GM23338 (cell line): Measurements from ENCODE around the gene MLXIPL. TPM values are rescaled to one million over a fixed set of nuclear protein-coding genes. Genes with fewer than 3 reads are reported as not detected.
A peak's percentile ranks its signal among the peaks of the same experiment; 100 is the strongest.

ENCODE experiments used
- ATAC-seq: fragments of 200-7000 bp; cut with Tn5 transposase; 3 replicates; pipeline ENCODE4 v1.9.1; 2020
- DNase-seq: peaks from one replicate; pipeline ENCODE4 v3.0.0-alpha.2; 2015; ENCODE audit warnings: low spot score
- H2AFZ ChIP-seq: fragments of 200-600 bp; sonication (generic); 2 replicates; pipeline ENCODE4 v1.8.0; 2016; ENCODE audit warnings: antibody characterized with exemption, mild to moderate bottlenecking, moderate library complexity
- H3F3A ChIP-seq: fragments of 200-600 bp; sonication (generic); replicated peaks from 2 replicates; pipeline ENCODE4 v1.8.0; 2017; ENCODE audit warnings: antibody characterized with exemption, mixed run types, low read depth
- H3K27ac ChIP-seq: fragments of 200-600 bp; sonication (generic); 2 replicates; pipeline ENCODE4 v1.6.1; 2016; ENCODE audit warnings: low read depth
- H3K27me3 ChIP-seq: fragments of 200-600 bp; sonication (generic); 2 replicates; pipeline ENCODE4 v1.8.0; 2016; ENCODE audit warnings: mild to moderate bottlenecking, mixed run types, moderate library complexity; ENCODE audit not compliant: insufficient read depth
- H3K36me3 ChIP-seq: fragments of 200-600 bp; sonication (generic); 2 replicates; pipeline ENCODE4 v1.8.0; 2016; ENCODE audit warnings: mild to moderate bottlenecking; ENCODE audit not compliant: insufficient read depth
- H3K4me1 ChIP-seq: fragments of 200-600 bp; sonication (generic); 2 replicates; pipeline ENCODE4 v1.8.0; 2016; ENCODE audit warnings: mild to moderate bottlenecking, moderate library complexity; ENCODE audit not compliant: insufficient read depth
- H3K4me2 ChIP-seq: fragments of 200-600 bp; sonication (generic); 2 replicates; pipeline ENCODE4 v1.7.1; 2017; ENCODE audit warnings: mixed run types
- H3K4me3 ChIP-seq: fragments of 200-600 bp; sonication (generic); 2 replicates; pipeline ENCODE4 v1.6.1; 2016; ENCODE audit warnings: mixed run types
- H3K79me2 ChIP-seq: fragments of 200-600 bp; sonication (generic); replicated peaks from 2 replicates; pipeline ENCODE4 v1.8.0; 2017; ENCODE audit warnings: mild to moderate bottlenecking; ENCODE audit not compliant: insufficient read depth
- H3K9me2 ChIP-seq: fragments of 200-600 bp; sonication (generic); 2 replicates; pipeline ENCODE4 v1.8.0; 2017; ENCODE audit not compliant: insufficient read depth
- H4K20me1 ChIP-seq: fragments of 200-600 bp; sonication (generic); replicated peaks from 2 replicates; pipeline ENCODE4 v1.8.0; 2017; ENCODE audit warnings: mild to moderate bottlenecking; ENCODE audit not compliant: insufficient read depth
- H3K27ac Mint-ChIP-seq: 2 replicates; pipeline ENCODE4 v1.8.0; 2020; ENCODE audit warnings: inconsistent platforms, mild to moderate bottlenecking, moderate library complexity, mixed read lengths
- H3K27me3 Mint-ChIP-seq: 3 replicates; pipeline ENCODE4 v1.8.0; 2022; ENCODE audit warnings: low read depth, mild to moderate bottlenecking, moderate library complexity, mixed read lengths, inconsistent platforms; ENCODE audit not compliant: insufficient read depth, poor library complexity
- H3K36me3 Mint-ChIP-seq: 3 replicates; pipeline ENCODE4 v1.8.0; 2021; ENCODE audit warnings: low read depth, mild to moderate bottlenecking, inconsistent platforms, moderate library complexity, mixed read lengths
- H3K4me1 Mint-ChIP-seq: 3 replicates; pipeline ENCODE4 v1.8.0; 2020; ENCODE audit warnings: mild to moderate bottlenecking, inconsistent platforms, mixed read lengths
- H3K4me3 Mint-ChIP-seq: 3 replicates; pipeline ENCODE4 v1.8.0; 2021; ENCODE audit warnings: moderate library complexity, mild to moderate bottlenecking, inconsistent platforms, mixed read lengths
- H3K9me3 Mint-ChIP-seq: 3 replicates; pipeline ENCODE4 v1.8.0; 2020; ENCODE audit warnings: moderate library complexity, mild to moderate bottlenecking, inconsistent platforms, mixed read lengths
- CREB1 ChIP-seq: fragments of 250-450 bp; sonication (Bioruptor Pico); IDR thresholded peaks from 2 replicates; pipeline ENCODE4 v1.5.0; 2020; ENCODE audit warnings: low read depth, mild to moderate bottlenecking, moderate library complexity
- CTCF ChIP-seq, 2 experiments: fragments of 200-600 bp in 1 of 2; sonication (generic) in 1 of 2; conservative IDR thresholded peaks; 2 replicates each; pipeline versions ENCODE4 v1.5.1 to v1.6.1; 2016 to 2017; ENCODE audit warnings: antibody characterized with exemption in 2 of 2, low read depth in 2 of 2, mild to moderate bottlenecking in 2 of 2, moderate library complexity in 1 of 2
- ETS1 ChIP-seq: IDR thresholded peaks from 2 replicates; pipeline ENCODE4 v1.6.1; 2016; ENCODE audit warnings: antibody characterized with exemption
- EZH2 ChIP-seq: fragments of 200-600 bp; sonication (generic); IDR thresholded peaks from one replicate; pipeline ENCODE4 v1.8.0; 2017; ENCODE audit warnings: antibody characterized with exemption, mild to moderate bottlenecking, low read depth; ENCODE audit not compliant: unreplicated experiment
- EZH2phosphoT487 ChIP-seq: fragments of 200-600 bp; sonication (generic); IDR thresholded peaks from one replicate; pipeline ENCODE4 v1.8.1; 2018; ENCODE audit warnings: antibody characterized with exemption; ENCODE audit not compliant: unreplicated experiment
- JUNB ChIP-seq: IDR thresholded peaks from one replicate; pipeline ENCODE4 v1.6.1; 2016; ENCODE audit warnings: antibody characterized with exemption; ENCODE audit not compliant: unreplicated experiment
- NANOG ChIP-seq: IDR thresholded peaks from 2 replicates; pipeline ENCODE4 v1.6.1; 2016; ENCODE audit warnings: antibody characterized with exemption, borderline replicate concordance
- POLR2AphosphoS5 ChIP-seq: IDR thresholded peaks from 2 replicates; pipeline ENCODE4 v1.6.1; 2016; ENCODE audit warnings: antibody characterized with exemption, low read depth
- REST ChIP-seq: IDR thresholded peaks from one replicate; pipeline ENCODE4 v1.6.1; 2018; ENCODE audit warnings: antibody characterized with exemption; ENCODE audit not compliant: unreplicated experiment
- STAT1 ChIP-seq: IDR thresholded peaks from one replicate; pipeline ENCODE4 v1.6.1; 2016; ENCODE audit warnings: antibody characterized with exemption; ENCODE audit not compliant: unreplicated experiment
- ZNF114 ChIP-seq: fragments of 250-450 bp; sonication (Bioruptor Pico); IDR thresholded peaks from 2 replicates; pipeline ENCODE4 v1.5.0; 2020; ENCODE audit warnings: mild to moderate bottlenecking, moderate library complexity
- ZNF331 ChIP-seq: fragments of 250-450 bp; sonication (Bioruptor Pico); IDR thresholded peaks from 2 replicates; pipeline ENCODE4 v1.5.0; 2020; ENCODE audit warnings: low read depth, mild to moderate bottlenecking, moderate library complexity
- ZNF462 ChIP-seq: fragments of 250-450 bp; sonication (Bioruptor Pico); IDR thresholded peaks from 2 replicates; pipeline ENCODE4 v1.5.0; 2020; ENCODE audit warnings: mild to moderate bottlenecking, moderate library complexity
- polyA plus RNA-seq: library from polyadenylated mRNA; unstranded; fragments of >200 nt; fragmentation: Nextera tagmentation; extraction: Ambion mirVana; gene quantifications from 2 replicates; pipeline ENCODE4 v1.2.1, GENCODE V29; 2016
- total RNA-seq: library from RNA; depleted of rRNA; stranded (reverse); fragments of >200 nt; shearing (Covaris generic); gene quantifications from 2 replicates; pipeline ENCODE4 v1.2.3, GENCODE V29; 2014

MLXIPL gene
- total and polyA plus RNA-seq, 2 experiments from 2014 or later = 13.7 to 25.7 TPM

- no peak overlapping the region for H3K27ac Mint-ChIP-seq
- DNase-seq (peak; percentile 36), ATAC-seq (peak; percentile 66)
- TF ChIP-seq JUNB (no peak), STAT1 (no peak), ZNF462 (CRISPR knock-in tag) (no peak), EZH2 (no peak), POLR2AphosphoS5 (no peak), ETS1 (no peak), EZH2phosphoT487 (no peak), CREB1 (CRISPR knock-in tag) (no peak), ZNF331 (CRISPR knock-in tag) (no peak), NANOG (no peak), CTCF (conservative IDR thresholded peaks at IDR 0.05; ENCODE audit: low read depth in 2 of 2) (no peak), ZNF114 (CRISPR knock-in tag) (no peak), REST (no peak)
- Histone ChIP-seq H2AFZ (no peak overlapping the region), H3K4me2 (no peak overlapping the region), H3K9me2 (peaks cover 5% of the 10 kb centered on the region; the same call in 1 of the 2 replicates), H4K20me1 (peaks cover 6% of the 10 kb centered on the region), H3K4me3 (no peak overlapping the region), H3K27ac (no peak overlapping the region), H3K27me3 (peaks cover 4% of the 10 kb centered on the region; the same call in 1 of the 2 replicates), H3K36me3 (no peaks in the 10 kb centered on the region), H3F3A (no peaks in the 10 kb centered on the region), H3K4me1 (no peaks in the 10 kb centered on the region), H3K79me2 (no peaks in the 10 kb centered on the region)
- H3K27me3 Mint-ChIP-seq = peaks cover 22% of the 10 kb centered on the region
- no peaks in the 10 kb centered on the region; the same call in 2 of the 3 replicates for H3K9me3 Mint-ChIP-seq
- H3K4me1 Mint-ChIP-seq = peaks cover 20% of the 10 kb centered on the region
- peaks cover 4% of the 10 kb centered on the region; the same call in 2 of the 3 replicates for H3K36me3 Mint-ChIP-seq
- H3K4me3 Mint-ChIP-seq = no peak overlapping the region
These were observed 27.9 kb downstream of the MLXIPL start for GRCh38 chr7:73596191-73597065.
